ENCODE data around the gene F5. TPM values are rescaled to one million over a fixed set of nuclear protein-coding genes. Genes with fewer than 3 reads are reported as not detected.
A peak's percentile ranks its signal among the peaks of the same experiment; 100 is the strongest.

F5 gene
- polyA plus RNA-seq, 12 donors, result 0.04 to 2.0 (median 0.68) TPM; not detected in 2

DNA sequence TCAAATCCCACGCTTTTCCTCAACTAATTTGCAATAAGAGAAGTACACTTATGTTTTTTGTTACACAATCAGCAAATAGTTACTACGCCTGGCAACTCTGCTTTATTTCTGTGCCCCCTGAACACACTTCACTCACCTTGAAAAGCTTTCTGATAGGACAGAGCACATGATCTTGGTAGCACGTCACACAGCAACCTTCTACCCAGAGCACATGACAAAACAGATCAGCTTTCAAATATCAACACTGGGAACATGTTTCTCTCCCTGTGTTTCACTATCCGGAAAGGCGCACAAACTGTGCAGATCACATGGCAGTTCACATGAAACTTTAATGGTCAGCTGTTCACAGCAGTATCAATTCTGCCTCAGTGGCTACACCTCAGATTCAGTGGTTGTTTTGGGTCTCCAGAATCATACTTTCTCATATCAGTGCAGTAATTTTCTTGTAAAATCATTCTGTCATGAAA is 102.7 kb downstream of the F5 start:
- no peak for DNase-seq

DNA sequence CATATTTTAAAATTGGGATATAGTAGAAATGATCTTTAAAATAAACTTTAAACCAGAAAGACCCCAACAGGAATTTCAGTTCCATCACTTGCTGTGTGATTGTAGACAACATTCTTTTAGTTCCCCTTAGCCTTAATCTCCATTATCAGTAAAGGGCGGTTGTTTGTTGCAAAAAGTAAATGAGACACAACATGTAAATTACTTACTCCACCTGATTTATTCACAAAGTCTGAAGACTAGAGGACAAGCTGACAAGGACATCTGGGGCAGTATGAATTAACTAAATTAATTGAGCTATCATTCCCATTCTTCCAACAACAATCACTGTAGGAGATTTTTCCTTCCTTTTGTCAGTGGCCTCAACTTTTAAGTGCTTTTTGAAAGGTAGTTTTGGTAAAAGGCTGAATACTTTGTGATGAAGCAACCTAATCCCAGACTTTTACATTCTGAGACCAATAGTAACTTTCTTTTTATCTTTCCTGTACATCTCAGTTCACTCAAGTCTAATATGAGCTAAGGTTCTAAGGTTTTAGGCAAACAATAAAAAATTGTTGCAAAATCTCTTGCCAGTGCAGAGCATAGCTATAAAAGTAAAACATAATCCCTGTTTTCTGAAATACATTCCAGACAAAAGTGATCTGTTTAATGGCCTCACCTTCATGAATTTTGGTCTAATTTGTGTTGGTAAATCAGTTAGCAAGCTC is 106.8 kb downstream of the F5 start:
- DNase-seq, result no peak

DNA sequence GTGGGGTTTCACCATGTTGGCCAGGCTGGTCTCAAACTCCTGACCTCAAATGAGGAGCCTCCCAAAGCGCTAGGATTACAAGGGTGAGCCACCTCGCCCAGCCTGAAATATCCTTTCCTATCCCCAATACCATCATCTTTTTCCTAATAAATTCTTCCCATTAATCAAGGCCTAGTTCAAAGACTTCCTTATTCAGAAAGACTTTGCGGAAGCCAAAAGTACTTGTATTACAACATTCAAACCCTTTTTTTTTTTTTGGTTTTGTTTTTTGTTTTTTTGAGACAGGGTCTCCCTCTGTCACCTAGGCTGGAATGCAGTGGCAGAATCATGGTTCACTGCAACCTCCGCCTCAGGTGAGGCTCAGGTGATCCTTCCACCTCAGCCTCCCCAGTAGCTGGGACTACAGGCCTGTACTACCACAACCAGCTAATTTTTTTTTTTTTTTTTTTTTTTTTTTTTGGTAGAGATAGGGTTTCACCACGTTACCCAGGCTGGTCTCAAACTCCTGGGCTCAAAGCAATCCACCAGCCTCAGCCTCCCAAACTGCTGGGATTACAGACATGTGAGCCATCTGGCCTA is 108.1 kb downstream of the F5 start:
- no peak for DNase-seq

DNA sequence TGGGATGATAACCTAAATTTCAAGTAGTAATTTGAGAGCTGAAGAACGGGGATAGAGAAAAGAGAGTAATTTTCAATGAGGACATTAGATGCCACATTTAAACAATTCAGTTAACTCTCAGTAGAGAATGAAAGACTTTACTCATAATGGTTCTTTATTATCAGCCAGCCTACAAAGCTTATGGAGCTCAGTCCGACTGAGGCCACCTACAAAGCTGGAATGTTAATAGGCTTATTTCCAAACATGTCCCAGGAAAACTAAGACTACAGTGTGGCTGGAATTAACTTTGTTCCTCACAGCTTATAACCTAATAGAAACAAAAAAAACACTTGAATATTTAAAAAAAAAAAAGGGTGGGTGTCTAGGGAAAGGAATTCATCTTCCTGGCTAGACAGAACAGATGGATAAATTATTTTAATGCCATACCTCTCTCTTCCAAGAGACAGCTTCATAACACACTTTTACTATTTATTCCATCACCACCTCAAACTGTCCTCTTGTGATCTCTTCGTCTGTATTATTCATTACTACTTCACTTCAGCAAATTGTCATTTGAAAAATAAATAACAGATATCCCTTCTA is 110.4 kb downstream of the F5 start:
- DNase-seq, result no peak

DNA sequence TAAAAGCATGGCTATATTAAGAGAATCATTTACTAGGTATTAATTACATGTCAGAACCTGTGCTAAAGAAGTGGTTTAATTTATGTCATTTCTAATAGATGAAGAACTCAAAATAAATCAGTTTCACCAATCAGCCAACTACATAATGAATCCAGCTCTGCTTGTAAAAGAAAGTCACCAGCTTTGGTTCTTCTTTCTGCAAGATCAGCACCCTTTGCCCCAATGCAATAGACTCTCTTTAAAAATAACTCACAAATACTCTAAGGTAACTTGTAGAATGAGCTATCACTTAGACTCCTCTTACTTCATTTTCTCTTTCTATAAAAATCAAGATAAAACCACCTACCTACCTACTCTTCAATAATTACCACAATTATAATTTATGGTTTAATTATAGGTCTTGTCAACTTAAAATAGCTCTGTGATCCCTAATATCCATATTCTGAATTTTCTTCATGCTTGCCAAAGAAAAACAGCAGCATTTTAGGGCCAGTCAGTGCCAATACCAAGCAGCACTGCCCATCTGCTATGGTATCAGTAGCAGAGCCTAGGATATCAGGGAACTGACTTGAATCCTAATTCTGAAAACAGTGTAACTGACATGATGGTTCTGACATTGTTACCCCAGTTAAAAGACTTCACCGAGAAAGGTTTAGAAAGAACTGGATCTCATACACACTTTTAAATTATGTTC is 111.8 kb downstream of the F5 start:
- DNase-seq, result no peak

DNA sequence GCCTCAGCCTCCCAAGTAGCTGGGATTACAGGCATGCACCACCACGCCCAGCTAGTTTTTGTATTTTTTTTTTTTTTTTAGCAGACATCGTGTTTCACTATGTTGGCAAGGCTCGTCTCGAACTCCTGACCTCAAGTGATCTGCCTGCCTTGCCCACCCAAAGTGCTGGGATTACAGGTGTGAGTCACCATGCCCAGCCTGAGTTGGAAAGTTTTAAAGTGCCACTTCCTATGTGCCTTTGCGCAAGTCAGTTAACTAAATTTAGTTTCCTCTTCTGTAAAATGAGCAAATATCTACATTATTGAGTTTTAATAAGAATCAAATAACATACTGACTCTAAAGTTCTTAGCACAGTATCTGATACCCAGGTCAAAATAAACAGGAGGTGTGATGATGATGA is 112.9 kb downstream of the F5 start:
- no peak for DNase-seq

DNA sequence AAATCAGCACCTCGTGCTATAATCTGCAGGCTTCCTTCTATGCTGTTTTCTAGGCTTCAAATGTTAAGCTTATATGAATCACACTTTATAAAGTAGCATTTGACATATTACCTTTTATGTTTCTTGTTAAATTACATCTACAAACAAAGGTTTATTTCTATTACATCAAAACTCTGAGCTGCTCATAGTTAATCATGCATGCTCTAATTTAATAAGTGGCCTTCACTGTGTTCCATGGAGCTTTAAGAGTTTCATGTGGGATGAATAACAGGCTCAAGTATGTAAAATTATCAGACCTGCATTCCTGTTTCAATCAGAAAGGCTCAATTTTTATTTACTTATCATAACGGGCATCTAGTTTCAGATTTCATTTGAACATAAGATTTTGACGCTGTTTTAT is 113.5 kb downstream of the F5 start:
- DNase-seq, result no peak

DNA sequence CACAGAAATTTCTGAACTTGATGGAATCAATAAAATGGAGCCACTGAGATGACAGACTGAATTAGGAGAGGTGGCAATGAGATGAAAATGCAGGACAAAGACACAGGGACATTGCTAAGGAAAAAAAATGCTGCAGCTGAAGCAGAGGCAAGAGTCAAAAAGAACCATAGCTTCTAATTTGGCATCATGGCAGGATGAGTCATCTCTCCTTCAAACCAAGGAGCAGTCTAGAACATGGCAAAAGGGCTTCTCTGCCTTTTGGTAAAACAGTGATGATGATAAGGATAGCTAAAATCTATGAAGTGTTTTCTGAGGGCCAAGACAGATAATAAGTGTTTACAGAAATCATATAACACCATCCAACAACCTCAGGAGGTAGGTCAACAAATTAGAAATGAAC is 117.3 kb downstream of the F5 start:
- DNase-seq, result no peak

DNA sequence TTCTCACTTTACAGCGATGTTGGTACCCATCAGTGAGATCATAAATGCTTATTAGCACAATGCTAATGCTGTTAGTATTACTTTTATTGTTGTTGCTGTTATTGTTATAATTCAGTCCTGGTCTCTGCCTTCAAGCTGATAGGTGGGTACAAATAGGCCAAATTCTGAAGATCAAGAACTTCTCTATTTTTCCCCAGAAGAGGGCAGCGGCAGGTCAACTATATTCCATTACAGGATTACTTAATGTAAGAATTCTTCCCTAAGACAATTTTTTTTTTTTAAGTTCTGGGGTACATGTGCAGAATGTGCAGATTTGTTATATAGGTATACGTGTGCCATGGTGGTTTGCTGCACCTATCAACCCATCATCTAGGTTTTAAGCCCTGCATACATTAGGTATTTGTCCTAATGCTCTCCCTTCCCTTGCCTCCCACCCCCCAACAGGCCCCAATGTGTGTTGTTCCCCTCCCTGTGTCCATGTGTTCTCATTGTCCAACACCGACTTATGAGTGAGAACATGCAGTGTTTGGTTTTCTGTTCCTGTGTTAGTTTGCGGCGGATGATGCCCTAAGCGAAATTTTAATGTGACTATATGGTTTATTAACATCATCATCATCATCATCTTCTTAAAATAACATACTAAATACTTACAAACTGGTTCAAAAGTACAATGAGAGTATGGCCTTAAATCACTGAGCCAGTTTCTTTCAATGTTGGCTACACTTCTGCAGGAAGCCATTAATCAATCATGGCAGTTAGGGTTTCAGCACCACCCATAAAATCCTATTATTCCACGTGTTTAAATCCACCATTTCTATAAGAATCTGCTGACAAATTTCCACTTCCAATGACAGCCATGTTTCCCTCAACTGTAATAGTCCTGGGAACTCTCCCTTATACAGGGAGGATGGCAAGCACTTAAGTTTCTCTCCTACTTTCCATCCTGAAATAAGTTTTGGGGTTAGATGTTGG is 119.7 kb downstream of the F5 start:
- peak; percentile 31 for DNase-seq

DNA sequence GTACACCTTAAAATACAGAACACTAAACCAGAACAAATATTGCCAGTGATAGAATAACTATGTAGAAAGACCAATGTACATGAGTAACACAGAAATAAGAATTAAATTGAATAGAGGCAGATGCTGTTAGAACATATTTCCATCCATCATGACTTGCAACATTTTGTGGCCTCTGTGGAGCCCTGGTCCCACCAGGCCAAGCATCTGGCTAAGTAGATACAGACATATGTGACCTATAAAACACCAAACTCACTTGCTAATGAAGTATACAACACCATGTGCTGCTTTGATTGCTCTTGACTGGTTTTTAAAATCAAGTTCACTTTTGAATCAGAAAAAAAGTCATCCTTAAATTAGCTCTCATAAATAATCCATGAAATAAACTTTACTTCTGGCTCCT is 121.0 kb downstream of the F5 start:
- no peak for DNase-seq

Other genes starting within 250 kb of the F5 start
- 10 to 100 TPM in 10 of 12 donors, not detected in 2; 15.1 to 28.1 (median 21.9) TPM for gene NME7, start 218.7 kb downstream of the F5 start, polyA plus RNA-seq (ENCODE audit: insufficient read length in 12 of 12)
- 10 to 100 TPM in 10 of 12 donors, 1 to 10 TPM in 1, not detected in 1; 5.1 to 25.5 (median 20.9) TPM for gene BLZF1, start 218.3 kb downstream of the F5 start, polyA plus RNA-seq (ENCODE audit: insufficient read length in 12 of 12)
- 1 to 10 TPM in 6 of 12 donors, under 1 TPM in 5, not detected in 1; 0.58 to 7.8 (median 1.1) TPM for gene CCDC181, start 159.0 kb downstream of the F5 start, polyA plus RNA-seq (ENCODE audit: insufficient read length in 12 of 12)
- 10 to 100 TPM in 2 of 12 donors, 1 to 10 TPM in 9, not detected in 1; 6.1 to 11.2 (median 9.0) TPM for gene SLC19A2, start 100.5 kb downstream of the F5 start, polyA plus RNA-seq (ENCODE audit: insufficient read length in 12 of 12)
- gene SELP, start 43.6 kb upstream of the F5 start, polyA plus RNA-seq (ENCODE audit: insufficient read length in 12 of 12), result 1 to 10 TPM in 9 of 12 donors, under 1 TPM in 1, not detected in 2; 0.57 to 3.6 (median 1.3) TPM
- gene SELL, start 125.1 kb upstream of the F5 start, polyA plus RNA-seq (ENCODE audit: insufficient read length in 12 of 12), result 10 to 100 TPM in 1 of 12 donors, 1 to 10 TPM in 9, not detected in 2; 1.2 to 13.6 (median 2.3) TPM
- 1 to 10 TPM in 8 of 12 donors, under 1 TPM in 2, not detected in 2; 0.93 to 7.4 (median 1.2) TPM for gene SELE, start 147.6 kb upstream of the F5 start, polyA plus RNA-seq (ENCODE audit: insufficient read length in 12 of 12)
- gene METTL18, start 208.4 kb upstream of the F5 start, polyA plus RNA-seq (ENCODE audit: insufficient read length in 12 of 12), result 10 to 100 TPM in 3 of 12 donors, 1 to 10 TPM in 8, not detected in 1; 5.8 to 11.8 (median 8.8) TPM

All from muscle of arm (tissue), 12 donors.